PC-3 (cell line): ENCODE measurements around the gene TRAF3.

Source experiments
- EZH2 ChIP-seq: fragments of 300-600 bp; sonication (generic); IDR thresholded peaks from one replicate; pipeline ENCODE4 v1.6.1; 2017; ENCODE audit warnings: antibody characterized with exemption, mild to moderate bottlenecking, low read length; ENCODE audit not compliant: unreplicated experiment
- TF ChIP-seq, protein P1 (sequence below): fragments of 300-600 bp; sonication (generic); conservative IDR thresholded peaks from 2 replicates; pipeline ENCODE4 v1.5.1; 2017; ENCODE audit warnings: antibody characterized with exemption, low read depth, mild to moderate bottlenecking, low read length

GRCh38 chr14:102778338-102779083, 1.3 kb downstream of the TRAF3 start:
- TF ChIP-seq, protein P1, sequence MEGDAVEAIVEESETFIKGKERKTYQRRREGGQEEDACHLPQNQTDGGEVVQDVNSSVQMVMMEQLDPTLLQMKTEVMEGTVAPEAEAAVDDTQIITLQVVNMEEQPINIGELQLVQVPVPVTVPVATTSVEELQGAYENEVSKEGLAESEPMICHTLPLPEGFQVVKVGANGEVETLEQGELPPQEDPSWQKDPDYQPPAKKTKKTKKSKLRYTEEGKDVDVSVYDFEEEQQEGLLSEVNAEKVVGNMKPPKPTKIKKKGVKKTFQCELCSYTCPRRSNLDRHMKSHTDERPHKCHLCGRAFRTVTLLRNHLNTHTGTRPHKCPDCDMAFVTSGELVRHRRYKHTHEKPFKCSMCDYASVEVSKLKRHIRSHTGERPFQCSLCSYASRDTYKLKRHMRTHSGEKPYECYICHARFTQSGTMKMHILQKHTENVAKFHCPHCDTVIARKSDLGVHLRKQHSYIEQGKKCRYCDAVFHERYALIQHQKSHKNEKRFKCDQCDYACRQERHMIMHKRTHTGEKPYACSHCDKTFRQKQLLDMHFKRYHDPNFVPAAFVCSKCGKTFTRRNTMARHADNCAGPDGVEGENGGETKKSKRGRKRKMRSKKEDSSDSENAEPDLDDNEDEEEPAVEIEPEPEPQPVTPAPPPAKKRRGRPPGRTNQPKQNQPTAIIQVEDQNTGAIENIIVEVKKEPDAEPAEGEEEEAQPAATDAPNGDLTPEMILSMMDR: no peak
- TF ChIP-seq EZH2: no peak
